Tibial nerve (tissue), 4 donors: ENCODE results near the gene FAM98B. TPM values are rescaled to one million over a fixed set of nuclear protein-coding genes. Genes with fewer than 3 reads are reported as not detected.

Source experiments
- DNase-seq, 2 donors: peaks; one replicate each; pipeline ENCODE4 v3.0.0-alpha.2; 2019; ENCODE audit warnings: low spot score in 2 of 2
- H3K27ac ChIP-seq, 4 donors: fragments of 200-600 bp; sonication (generic) in 3 of 4; one replicate each; pipeline ENCODE4 v1.5.1; 2017 to 2019; ENCODE audit warnings: mild to moderate bottlenecking in 1 of 4
- H3K27me3 ChIP-seq, 2 donors: fragments of 200-600 bp; sonication (generic) in 1 of 2; one replicate each; pipeline versions ENCODE4 v1.5.1 to v1.6.0; 2017 to 2019
- H3K36me3 ChIP-seq, 3 donors: fragments of 200-600 bp; sonication (generic); one replicate each; pipeline ENCODE4 v1.5.1; 2018 to 2019
- H3K4me1 ChIP-seq, 4 donors: fragments of 200-600 bp; sonication (generic) in 3 of 4; one replicate each; pipeline ENCODE4 v1.5.1; 2017 to 2019
- H3K4me3 ChIP-seq, 4 donors: fragments of 200-600 bp; sonication (generic) in 3 of 4; one replicate each; pipeline ENCODE4 v1.5.1; 2017 to 2019; ENCODE audit warnings: mild to moderate bottlenecking in 1 of 4, moderate library complexity in 1 of 4
- H3K9me3 ChIP-seq, 4 donors: fragments of 200-600 bp; sonication (generic) in 3 of 4; one replicate each; pipeline ENCODE4 v1.5.1; 2017 to 2019
- EP300 ChIP-seq, 2 donors: sonication (generic); formaldehyde crosslinking; IDR thresholded peaks; one replicate each; pipeline ENCODE4 v1.6.1; 2017; ENCODE audit warnings: antibody characterized with exemption in 2 of 2, mild to moderate bottlenecking in 1 of 2
- POLR2A ChIP-seq, 2 donors: fragments of 450-650 bp; IDR thresholded peaks; one replicate each; pipeline ENCODE4 v1.6.1; 2017; ENCODE audit warnings: antibody characterized with exemption in 2 of 2, mild to moderate bottlenecking in 2 of 2, moderate library complexity in 2 of 2
- WGBS, 2 donors: methylation state at CpG; one replicate each; pipeline ENCODE4 v1.1.5; 2018; 5-methylcytosine and 5-hydroxymethylcytosine counted together
- total RNA-seq, 4 donors: library from RNA; depleted of rRNA; stranded (reverse); fragments of >200 nt; gene quantifications; one replicate each; pipeline ENCODE4 v1.1.0, GENCODE V29; 2016
- TF ChIP-seq, protein P1 (sequence below), 5 experiments: fragments of 200-600 bp in 3 of 5; fragments of 450-650 bp in 2 of 5; sonication (generic) in 3 of 5; IDR thresholded peaks; one replicate each; pipeline ENCODE4 v1.5.1; 2016 to 2019; ENCODE audit warnings: antibody characterized with exemption in 5 of 5, mild to moderate bottlenecking in 3 of 5, moderate library complexity in 2 of 5

The FAM98B gene
- total RNA-seq, 4 donors from 2014 or later, result 7.3 to 17.5 (median 10.9) TPM

DNA sequence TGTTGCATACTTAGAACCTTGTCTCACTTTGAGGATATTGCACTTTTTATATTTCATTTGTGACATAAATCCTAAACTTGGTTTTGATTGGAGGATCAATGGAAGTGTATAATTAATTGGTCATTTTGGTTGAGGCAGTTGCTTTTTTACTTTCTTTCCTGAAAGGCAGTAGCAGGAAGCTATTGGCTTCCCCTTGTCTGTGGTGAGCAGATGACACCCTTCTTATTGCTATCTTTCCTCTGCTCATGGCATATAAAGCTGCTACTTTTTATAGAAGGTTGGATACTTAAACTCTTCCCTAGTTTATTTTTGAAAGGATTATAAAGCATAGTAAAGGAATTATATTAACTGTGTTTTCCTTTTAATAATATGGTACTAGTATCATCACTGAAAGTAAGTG is 28.6 kb downstream of the FAM98B start:
- no peak overlapping the region for H3K4me3 ChIP-seq
- H3K27me3 ChIP-seq, result no peaks in the 10 kb centered on the region
- DNase-seq, result no peak
- H3K9me3 ChIP-seq, result no peaks in the 10 kb centered on the region
- H3K4me1 ChIP-seq, result no peaks in the 10 kb centered on the region
- H3K36me3 ChIP-seq, result peaks cover 0 to 36% (median 0%) of the 10 kb centered on the region in 3 donors
- H3K27ac ChIP-seq, result no peak overlapping the region
- TF ChIP-seq, protein P1, sequence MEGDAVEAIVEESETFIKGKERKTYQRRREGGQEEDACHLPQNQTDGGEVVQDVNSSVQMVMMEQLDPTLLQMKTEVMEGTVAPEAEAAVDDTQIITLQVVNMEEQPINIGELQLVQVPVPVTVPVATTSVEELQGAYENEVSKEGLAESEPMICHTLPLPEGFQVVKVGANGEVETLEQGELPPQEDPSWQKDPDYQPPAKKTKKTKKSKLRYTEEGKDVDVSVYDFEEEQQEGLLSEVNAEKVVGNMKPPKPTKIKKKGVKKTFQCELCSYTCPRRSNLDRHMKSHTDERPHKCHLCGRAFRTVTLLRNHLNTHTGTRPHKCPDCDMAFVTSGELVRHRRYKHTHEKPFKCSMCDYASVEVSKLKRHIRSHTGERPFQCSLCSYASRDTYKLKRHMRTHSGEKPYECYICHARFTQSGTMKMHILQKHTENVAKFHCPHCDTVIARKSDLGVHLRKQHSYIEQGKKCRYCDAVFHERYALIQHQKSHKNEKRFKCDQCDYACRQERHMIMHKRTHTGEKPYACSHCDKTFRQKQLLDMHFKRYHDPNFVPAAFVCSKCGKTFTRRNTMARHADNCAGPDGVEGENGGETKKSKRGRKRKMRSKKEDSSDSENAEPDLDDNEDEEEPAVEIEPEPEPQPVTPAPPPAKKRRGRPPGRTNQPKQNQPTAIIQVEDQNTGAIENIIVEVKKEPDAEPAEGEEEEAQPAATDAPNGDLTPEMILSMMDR (IDR thresholded peaks at IDR 0.05), result no peak
- TF ChIP-seq EP300 (IDR thresholded peaks at IDR 0.05) (no peak), POLR2A (IDR thresholded peaks at IDR 0.05) (no peak)

DNA sequence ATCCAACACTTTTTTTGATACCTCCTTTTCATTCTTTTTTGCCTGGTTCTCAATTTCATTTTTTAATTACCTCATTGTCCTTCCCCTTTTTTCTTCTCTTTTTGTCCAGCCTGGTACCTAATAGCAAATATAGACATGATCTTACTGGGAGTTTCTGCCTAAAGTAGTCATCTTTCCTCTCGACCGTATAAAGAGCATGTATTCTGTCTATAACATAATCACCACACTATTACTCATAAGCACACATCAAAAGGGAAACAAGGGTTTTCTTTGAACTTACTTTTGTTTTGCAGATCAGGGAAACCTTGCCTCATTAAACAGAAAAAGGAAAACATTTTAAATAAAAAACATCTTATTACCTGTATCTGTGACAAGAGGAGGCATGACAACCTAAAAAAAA is 33.0 kb downstream of the FAM98B start:
- Histone ChIP-seq H3K4me3 (no peak overlapping the region), H3K9me3 (no peaks in the 10 kb centered on the region), H3K27me3 (no peaks in the 10 kb centered on the region), H3K4me1 (no peaks in the 10 kb centered on the region), H3K36me3 (peaks cover 0 to 25% (median 0%) of the 10 kb centered on the region in 3 donors), H3K27ac (no peak overlapping the region)
- TF ChIP-seq POLR2A (IDR thresholded peaks at IDR 0.05) (no peak), EP300 (IDR thresholded peaks at IDR 0.05) (no peak)
- TF ChIP-seq, protein P1 (IDR thresholded peaks at IDR 0.05), result no peak
- 60 to 71% methylated on average over 2 of the region's 2 CpGs for WGBS, 2 donors
- no peak for DNase-seq

DNA sequence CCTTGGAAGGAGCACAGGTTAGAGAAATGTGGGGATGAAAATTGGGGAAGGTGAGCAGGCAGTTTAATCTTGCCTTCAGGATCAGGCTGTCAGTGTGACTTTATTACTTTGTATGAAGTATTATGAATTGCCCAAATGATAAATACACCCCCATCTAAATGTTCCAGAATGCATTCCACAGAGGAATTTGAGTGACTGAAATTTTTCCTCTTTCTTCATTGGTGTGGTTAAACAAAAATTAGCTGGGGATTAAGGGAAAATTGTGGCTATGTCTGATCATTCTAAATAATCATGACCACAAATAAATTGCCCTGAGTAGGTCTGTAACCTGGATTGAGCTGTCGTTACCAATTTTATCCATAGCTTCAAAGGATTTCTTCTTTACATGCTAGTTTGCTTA is 33.5 kb downstream of the FAM98B start:
- TF ChIP-seq, protein P1 (IDR thresholded peaks at IDR 0.05), result no peak
- TF ChIP-seq EP300 (IDR thresholded peaks at IDR 0.05), result no peak
- Histone ChIP-seq H3K36me3 (peaks cover 0 to 21% (median 0%) of the 10 kb centered on the region in 3 donors), H3K27ac (no peak overlapping the region), H3K4me1 (no peaks in the 10 kb centered on the region), H3K9me3 (no peaks in the 10 kb centered on the region), H3K27me3 (no peaks in the 10 kb centered on the region), H3K4me3 (no peak overlapping the region)
- DNase-seq, result no peak
- 90 to 96% methylated on average over 1 of the region's 1 CpG for WGBS, 2 donors

DNA sequence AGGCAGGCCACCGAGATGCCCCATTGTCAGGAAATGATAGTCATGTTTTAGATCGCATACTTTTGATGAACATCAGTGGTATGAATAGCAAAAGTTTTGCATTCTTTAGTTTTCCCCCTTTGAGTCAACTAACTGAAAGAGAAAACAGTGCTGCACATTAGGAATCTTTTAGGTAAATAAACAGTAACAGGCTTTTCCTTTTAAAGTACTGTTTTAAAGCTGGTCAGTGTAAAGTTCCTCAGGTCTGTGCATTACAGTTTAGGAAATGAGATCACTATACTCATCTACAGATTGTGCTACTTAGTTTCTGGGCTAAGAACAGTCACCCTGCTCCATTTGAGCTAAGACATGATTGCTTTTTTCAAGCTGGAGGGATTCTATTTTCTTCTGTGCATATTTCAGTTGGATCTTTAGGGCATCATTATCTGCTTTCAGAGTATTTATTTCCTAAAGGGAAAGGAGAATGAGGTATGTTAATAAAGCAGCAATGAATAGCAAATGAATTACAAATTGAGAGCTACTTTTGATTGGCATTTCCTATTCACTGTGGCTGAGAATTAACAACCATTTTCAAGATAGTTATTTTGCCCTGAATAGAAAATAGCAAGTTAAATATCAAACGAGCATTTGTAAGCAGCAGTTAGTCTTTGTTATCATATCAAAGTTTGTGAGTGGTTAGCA is 36.5 kb downstream of the FAM98B start:
- H3K4me3 ChIP-seq, result no peak overlapping the region
- 62 to 63% methylated on average over 3 of the region's 3 CpGs for WGBS, 2 donors
- H3K27ac ChIP-seq, result no peak overlapping the region

DNA sequence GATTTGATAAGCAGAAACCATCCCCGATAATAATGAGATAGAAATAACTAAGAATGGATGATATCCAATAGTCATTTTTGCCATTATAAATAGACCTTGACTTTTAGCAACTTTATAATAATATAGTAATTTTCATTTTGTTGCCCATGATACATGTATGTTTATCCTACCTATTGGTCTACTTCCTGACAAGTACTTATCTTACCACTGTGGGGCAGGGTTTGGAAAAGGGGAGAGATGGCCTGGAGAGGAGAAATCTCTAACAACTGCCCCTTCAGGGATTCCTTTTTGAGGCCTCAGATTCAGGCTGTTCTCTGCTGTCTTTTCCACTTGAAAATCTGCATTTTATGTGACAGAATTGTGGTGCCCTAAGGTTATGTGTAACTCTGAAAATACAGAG is 42.2 kb downstream of the FAM98B start:
- TF ChIP-seq, protein P1 (IDR thresholded peaks at IDR 0.05), result no peak
- no peak for TF ChIP-seq POLR2A (IDR thresholded peaks at IDR 0.05)
- TF ChIP-seq EP300 (IDR thresholded peaks at IDR 0.05), result no peak
- no peak for DNase-seq
- no peak overlapping the region for H3K27ac ChIP-seq
- H3K4me1 ChIP-seq, result no peaks in the 10 kb centered on the region
- H3K9me3 ChIP-seq, result no peaks in the 10 kb centered on the region
- 76 to 89% methylated on average over 1 of the region's 1 CpG for WGBS, 2 donors
- H3K4me3 ChIP-seq, result no peak overlapping the region
- H3K36me3 ChIP-seq, result no peaks in the 10 kb centered on the region
- no peaks in the 10 kb centered on the region for H3K27me3 ChIP-seq

More for the DNA sequence above, 36.5 kb downstream of the FAM98B start:
- no peaks in the 10 kb centered on the region for H3K4me1 ChIP-seq
- TF ChIP-seq POLR2A (IDR thresholded peaks at IDR 0.05) (no peak), EP300 (IDR thresholded peaks at IDR 0.05) (no peak)
- TF ChIP-seq, protein P1 (IDR thresholded peaks at IDR 0.05), result no peak
- DNase-seq, result no peak
- H3K27me3 ChIP-seq, result no peaks in the 10 kb centered on the region
- H3K36me3 ChIP-seq, result peaks cover 0 to 9% (median 0%) of the 10 kb centered on the region in 3 donors
- no peaks in the 10 kb centered on the region for H3K9me3 ChIP-seq
